Cardiac fibroblast (primary cell): ENCODE results near the gene ROBO1.
A peak's percentile ranks its signal among the peaks of the same experiment; 100 is the strongest.

Experiments
- DNase-seq, 2 donors: peaks; one replicate each; pipeline versions ENCODE4 v3.0.0 to v3.0.0-alpha.2; 2010; ENCODE audit warnings: low read depth in 2 of 2
- H3K4me3 ChIP-seq, 2 donors: replicated peaks in 1 of 2; 1 replicate in 1 of 2; 2 replicates in 1 of 2; pipeline ENCODE4 v1.5.1; 2011; ENCODE audit warnings: low read depth in 2 of 2, low read length in 2 of 2, mild to moderate bottlenecking in 2 of 2, moderate library complexity in 1 of 2
- TF ChIP-seq, protein P1 (sequence below): IDR thresholded peaks from one replicate; pipeline ENCODE4 v1.5.1; 2011; ENCODE audit warnings: low read depth, mild to moderate bottlenecking, low read length, inconsistent platforms

ROBO1 gene

DNA sequence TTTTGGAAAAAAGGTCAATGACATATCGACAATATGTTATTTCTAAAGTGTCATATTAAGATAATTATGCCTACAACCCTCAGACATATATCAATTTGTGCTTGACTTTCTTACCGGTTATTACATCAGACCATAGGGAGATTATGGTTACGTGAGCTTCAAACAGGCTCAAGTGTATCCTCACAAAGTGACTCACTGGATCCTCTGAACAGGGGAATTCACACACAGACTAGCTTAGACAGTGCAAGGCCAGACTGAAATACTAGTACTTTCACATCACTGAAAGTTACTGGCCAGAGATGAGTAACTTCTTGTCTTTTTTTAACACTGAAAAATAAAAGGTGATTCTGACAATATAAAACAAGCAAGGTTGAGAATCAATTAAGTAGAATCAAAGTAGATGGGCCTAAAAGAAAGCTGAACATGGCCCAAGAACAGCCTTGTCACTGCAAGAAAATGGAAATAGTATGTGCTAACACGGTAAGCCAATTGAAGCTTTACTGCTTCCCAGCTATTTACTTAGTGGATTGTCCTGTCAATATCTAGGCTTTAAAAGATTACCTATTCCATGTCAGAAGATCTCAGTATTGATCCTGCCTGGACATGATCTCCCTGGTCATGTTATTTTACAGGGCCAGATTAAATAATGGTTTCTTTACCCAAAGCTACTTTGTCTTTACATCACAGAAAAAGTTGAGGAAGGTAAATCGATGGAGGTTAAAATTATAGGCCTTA is 848.6 kb downstream of the ROBO1 start:
- peak; percentile 68 to 97 for DNase-seq
- no peak overlapping the region for H3K4me3 ChIP-seq
- TF ChIP-seq, protein P1, sequence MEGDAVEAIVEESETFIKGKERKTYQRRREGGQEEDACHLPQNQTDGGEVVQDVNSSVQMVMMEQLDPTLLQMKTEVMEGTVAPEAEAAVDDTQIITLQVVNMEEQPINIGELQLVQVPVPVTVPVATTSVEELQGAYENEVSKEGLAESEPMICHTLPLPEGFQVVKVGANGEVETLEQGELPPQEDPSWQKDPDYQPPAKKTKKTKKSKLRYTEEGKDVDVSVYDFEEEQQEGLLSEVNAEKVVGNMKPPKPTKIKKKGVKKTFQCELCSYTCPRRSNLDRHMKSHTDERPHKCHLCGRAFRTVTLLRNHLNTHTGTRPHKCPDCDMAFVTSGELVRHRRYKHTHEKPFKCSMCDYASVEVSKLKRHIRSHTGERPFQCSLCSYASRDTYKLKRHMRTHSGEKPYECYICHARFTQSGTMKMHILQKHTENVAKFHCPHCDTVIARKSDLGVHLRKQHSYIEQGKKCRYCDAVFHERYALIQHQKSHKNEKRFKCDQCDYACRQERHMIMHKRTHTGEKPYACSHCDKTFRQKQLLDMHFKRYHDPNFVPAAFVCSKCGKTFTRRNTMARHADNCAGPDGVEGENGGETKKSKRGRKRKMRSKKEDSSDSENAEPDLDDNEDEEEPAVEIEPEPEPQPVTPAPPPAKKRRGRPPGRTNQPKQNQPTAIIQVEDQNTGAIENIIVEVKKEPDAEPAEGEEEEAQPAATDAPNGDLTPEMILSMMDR, result no peak

DNA sequence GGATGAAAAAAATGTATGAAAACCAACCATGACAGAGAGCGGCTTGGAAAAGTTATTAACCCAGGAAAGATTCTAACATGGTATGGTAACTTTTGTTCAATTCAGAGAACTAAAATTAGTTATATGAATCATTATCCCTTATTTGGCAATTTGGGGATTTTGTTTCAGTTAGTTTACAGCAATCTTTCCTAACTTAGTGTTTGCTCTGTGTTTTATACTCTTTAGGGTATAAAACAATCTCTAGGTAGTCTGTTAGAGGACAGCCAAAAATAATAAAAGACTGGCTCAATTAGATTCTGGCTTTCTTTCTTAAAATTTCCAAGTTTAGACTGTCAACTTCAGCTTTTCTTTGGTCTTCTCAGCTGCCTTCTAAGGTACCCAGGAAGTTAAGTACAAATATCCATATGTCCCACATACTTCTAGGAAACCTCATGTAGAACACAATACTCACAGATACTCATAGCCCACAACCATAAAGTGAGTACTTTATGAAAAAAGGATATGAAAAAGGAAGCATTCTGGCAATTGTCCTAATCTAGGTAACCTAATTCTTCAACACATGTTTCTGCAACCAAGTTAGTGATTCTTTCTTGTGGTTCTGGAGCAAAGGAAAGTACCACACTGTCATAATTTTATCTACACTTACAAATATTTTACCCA is 849.3 kb downstream of the ROBO1 start:
- DNase-seq, result peak in 1 of 2 donors; percentile 71
- TF ChIP-seq, protein P1, result no peak
- H3K4me3 ChIP-seq, result no peak overlapping the region

GRCh38 chr3:78917536-78917935 is 850.3 kb downstream of the ROBO1 start:
- DNase-seq, result peak; percentile 41 to 82
- no peak overlapping the region for H3K4me3 ChIP-seq
- TF ChIP-seq, protein P1, result no peak

- TF ChIP-seq, protein P1, result no peak
- no peak overlapping the region for H3K4me3 ChIP-seq
- DNase-seq, result no peak
Measured at GRCh38 chr3:78913711-78914110, 854.1 kb downstream of the ROBO1 start.

- TF ChIP-seq, protein P1, result no peak
- peak in 1 of 2 donors; percentile 33 for DNase-seq
- H3K4me3 ChIP-seq, result no peak overlapping the region
Measured at GRCh38 chr3:78912687-78913086, 855.1 kb downstream of the ROBO1 start.

DNA sequence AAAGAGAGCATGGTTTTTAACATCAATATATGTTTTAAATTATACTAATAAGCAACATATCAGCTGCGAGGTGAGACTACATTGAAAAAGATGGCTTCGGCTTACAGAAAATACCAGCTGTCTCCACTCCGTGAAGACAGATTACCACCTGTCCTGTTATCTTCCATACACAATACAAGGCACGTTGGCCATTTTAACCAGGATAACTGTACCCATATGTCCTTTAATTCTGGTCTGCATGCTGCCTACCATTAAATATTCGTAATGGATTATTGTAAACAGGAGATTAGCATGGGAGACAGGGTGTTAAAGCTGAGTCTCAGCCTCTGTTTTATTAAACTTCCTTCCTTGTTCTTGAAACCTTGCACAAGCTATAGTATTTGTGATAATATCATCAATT is 855.5 kb downstream of the ROBO1 start:
- H3K4me3 ChIP-seq, result no peak overlapping the region
- TF ChIP-seq, protein P1, result no peak
- DNase-seq, result no peak
